ENCODE data around the gene FADS6. TPM values are rescaled to one million over a fixed set of nuclear protein-coding genes. Genes with fewer than 3 reads are reported as not detected.

The FADS6 gene
- total and polyA plus RNA-seq, 2 of the 13 experiments (the other 11 are each of a cell fraction or from before 2014, with no cell fraction given) = 0.11 TPM

DNA sequence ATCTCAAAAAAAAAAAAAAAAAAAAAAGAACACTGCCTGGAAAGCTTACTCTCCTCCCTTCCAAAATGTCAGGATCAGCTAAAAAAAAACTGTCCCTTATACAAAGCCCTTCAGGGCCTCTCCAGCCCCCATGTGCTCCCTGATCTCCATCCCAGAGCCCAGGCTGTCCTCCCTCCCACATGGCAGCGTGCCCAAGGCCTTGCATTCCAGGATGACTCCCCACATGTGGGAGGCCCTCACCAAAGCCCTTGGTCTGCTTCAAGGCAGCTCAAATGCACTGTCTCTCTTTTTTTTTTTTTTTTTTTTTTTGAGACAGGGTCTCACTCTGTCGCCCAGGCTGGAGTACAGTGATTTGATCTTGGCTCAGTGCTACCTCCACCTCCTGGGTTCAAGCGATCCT lies 22.9 kb downstream of the FADS6 start (continued):
- TF ChIP-seq, protein P1, sequence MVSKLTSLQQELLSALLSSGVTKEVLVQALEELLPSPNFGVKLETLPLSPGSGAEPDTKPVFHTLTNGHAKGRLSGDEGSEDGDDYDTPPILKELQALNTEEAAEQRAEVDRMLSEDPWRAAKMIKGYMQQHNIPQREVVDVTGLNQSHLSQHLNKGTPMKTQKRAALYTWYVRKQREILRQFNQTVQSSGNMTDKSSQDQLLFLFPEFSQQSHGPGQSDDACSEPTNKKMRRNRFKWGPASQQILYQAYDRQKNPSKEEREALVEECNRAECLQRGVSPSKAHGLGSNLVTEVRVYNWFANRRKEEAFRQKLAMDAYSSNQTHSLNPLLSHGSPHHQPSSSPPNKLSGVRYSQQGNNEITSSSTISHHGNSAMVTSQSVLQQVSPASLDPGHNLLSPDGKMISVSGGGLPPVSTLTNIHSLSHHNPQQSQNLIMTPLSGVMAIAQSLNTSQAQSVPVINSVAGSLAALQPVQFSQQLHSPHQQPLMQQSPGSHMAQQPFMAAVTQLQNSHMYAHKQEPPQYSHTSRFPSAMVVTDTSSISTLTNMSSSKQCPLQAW (CRISPR knock-in tag; IDR thresholded peaks at IDR 0.05) = peak; percentile 43; the same call in 1 of the 2 replicates
- TF ChIP-seq DNMT1 (CRISPR knock-in tag; IDR thresholded peaks at IDR 0.05) = no peak
- TF ChIP-seq, protein P2, sequence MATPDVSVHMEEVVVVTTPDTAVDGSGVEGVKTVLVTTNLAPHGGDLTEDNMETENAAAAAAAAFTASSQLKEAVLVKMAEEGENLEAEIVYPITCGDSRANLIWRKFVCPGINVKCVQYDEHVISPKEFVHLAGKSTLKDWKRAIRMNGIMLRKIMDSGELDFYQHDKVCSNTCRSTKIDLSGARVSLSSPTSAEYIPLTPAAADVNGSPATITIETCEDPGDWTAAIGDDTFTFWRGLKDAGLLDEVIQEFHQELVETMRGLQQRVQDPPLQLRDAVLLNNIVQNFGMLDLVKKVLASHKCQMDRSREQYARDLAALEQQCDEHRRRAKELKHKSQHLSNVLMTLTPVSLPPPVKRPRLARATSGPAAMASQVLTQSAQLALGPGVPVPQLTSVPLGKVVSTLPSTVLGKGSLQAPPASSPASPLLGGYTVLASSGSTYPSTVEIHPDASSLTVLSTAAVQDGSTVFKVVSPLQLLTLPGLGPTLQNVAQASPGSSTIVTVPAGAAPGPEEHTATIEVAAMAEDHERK (CRISPR knock-in tag; IDR thresholded peaks at IDR 0.05; ENCODE audit: low read depth) = no peak
- TF ChIP-seq, protein P3, sequence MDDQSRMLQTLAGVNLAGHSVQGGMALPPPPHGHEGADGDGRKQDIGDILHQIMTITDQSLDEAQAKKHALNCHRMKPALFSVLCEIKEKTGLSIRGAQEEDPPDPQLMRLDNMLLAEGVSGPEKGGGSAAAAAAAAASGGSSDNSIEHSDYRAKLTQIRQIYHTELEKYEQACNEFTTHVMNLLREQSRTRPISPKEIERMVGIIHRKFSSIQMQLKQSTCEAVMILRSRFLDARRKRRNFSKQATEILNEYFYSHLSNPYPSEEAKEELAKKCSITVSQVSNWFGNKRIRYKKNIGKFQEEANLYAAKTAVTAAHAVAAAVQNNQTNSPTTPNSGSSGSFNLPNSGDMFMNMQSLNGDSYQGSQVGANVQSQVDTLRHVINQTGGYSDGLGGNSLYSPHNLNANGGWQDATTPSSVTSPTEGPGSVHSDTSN (CRISPR knock-in tag; IDR thresholded peaks at IDR 0.05; ENCODE audit: borderline replicate concordance) = no peak
- TF ChIP-seq ZMYM4 (CRISPR knock-in tag; IDR thresholded peaks at IDR 0.05) = peak; percentile 10; the same call in 1 of the 2 replicates
- no peak for TF ChIP-seq PLRG1 (conservative IDR thresholded peaks at IDR 0.05)
- TF ChIP-seq TBL1XR1 (IDR thresholded peaks at IDR 0.05; ENCODE audit: borderline replicate concordance, low read length, partially characterized antibody) = no peak
- no peak for TF ChIP-seq ZNF12 (CRISPR knock-in tag; IDR thresholded peaks at IDR 0.05)
- no peak for TF ChIP-seq FLYWCH1 (CRISPR knock-in tag; IDR thresholded peaks at IDR 0.05)
- no peak for TF ChIP-seq NBN (conservative IDR thresholded peaks at IDR 0.05)
- TF ChIP-seq STAG1 (CRISPR knock-in tag; IDR thresholded peaks at IDR 0.05) = no peak
- no peak for TF ChIP-seq ZNF720 (CRISPR knock-in tag; IDR thresholded peaks at IDR 0.05)
- TF ChIP-seq MNT (IDR thresholded peaks at IDR 0.05) = 0 out of 2 replicates have a peak, but pooled peaks have one; percentile 5
- TF ChIP-seq, protein P4, sequence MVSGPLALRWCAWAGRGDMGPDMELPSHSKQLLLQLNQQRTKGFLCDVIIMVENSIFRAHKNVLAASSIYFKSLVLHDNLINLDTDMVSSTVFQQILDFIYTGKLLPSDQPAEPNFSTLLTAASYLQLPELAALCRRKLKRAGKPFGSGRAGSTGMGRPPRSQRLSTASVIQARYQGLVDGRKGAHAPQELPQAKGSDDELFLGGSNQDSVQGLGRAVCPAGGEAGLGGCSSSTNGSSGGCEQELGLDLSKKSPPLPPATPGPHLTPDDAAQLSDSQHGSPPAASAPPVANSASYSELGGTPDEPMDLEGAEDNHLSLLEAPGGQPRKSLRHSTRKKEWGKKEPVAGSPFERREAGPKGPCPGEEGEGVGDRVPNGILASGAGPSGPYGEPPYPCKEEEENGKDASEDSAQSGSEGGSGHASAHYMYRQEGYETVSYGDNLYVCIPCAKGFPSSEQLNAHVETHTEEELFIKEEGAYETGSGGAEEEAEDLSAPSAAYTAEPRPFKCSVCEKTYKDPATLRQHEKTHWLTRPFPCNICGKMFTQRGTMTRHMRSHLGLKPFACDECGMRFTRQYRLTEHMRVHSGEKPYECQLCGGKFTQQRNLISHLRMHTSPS (CRISPR knock-in tag; IDR thresholded peaks at IDR 0.05; ENCODE audit: low read depth) = no peak
- TF ChIP-seq RAD21 (CRISPR knock-in tag; IDR thresholded peaks at IDR 0.05) = no peak
- no peak for TF ChIP-seq PRPF4 (IDR thresholded peaks at IDR 0.05; ENCODE audit: low read depth, low read length, poor library complexity, severe bottlenecking)
- TF ChIP-seq, protein P5, sequence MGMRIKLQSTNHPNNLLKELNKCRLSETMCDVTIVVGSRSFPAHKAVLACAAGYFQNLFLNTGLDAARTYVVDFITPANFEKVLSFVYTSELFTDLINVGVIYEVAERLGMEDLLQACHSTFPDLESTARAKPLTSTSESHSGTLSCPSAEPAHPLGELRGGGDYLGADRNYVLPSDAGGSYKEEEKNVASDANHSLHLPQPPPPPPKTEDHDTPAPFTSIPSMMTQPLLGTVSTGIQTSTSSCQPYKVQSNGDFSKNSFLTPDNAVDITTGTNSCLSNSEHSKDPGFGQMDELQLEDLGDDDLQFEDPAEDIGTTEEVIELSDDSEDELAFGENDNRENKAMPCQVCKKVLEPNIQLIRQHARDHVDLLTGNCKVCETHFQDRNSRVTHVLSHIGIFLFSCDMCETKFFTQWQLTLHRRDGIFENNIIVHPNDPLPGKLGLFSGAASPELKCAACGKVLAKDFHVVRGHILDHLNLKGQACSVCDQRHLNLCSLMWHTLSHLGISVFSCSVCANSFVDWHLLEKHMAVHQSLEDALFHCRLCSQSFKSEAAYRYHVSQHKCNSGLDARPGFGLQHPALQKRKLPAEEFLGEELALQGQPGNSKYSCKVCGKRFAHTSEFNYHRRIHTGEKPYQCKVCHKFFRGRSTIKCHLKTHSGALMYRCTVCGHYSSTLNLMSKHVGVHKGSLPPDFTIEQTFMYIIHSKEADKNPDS (CRISPR knock-in tag; IDR thresholded peaks at IDR 0.05) = no peak
- no peak for TF ChIP-seq XBP1 (CRISPR knock-in tag; IDR thresholded peaks at IDR 0.05)
- no peak for TF ChIP-seq NFIB (CRISPR knock-in tag; IDR thresholded peaks at IDR 0.05; ENCODE audit: borderline replicate concordance)
- no peak for TF ChIP-seq ZNF225 (CRISPR knock-in tag; IDR thresholded peaks at IDR 0.05)
- no peak for TF ChIP-seq CBX1 (IDR thresholded peaks at IDR 0.05; ENCODE audit: low read depth)
- no peak for TF ChIP-seq NR2F1 (CRISPR knock-in tag; IDR thresholded peaks at IDR 0.05)
